DOHH2 (cell line): ENCODE measurements around the gene COLEC12.

ENCODE experiments used
- H3F3A ChIP-seq: fragments of 200-600 bp; sonication (generic), shearing (Covaris generic); 2 replicates; pipeline ENCODE4 v1.6.0; 2016; ENCODE audit warnings: antibody characterized with exemption, mild to moderate bottlenecking; ENCODE audit not compliant: control insufficient read depth, insufficient read depth
- H3K27ac ChIP-seq: fragments of 200-600 bp; sonication (generic); 2 replicates; pipeline ENCODE4 v1.5.1; 2014; ENCODE audit warnings: low read depth, mild to moderate bottlenecking, low read length, moderate library complexity
- H3K27me3 ChIP-seq: fragments of 200-600 bp; sonication (generic); 2 replicates; pipeline ENCODE4 v1.6.1; 2014; ENCODE audit warnings: mild to moderate bottlenecking, low read length, mixed read lengths; ENCODE audit not compliant: control insufficient read depth
- H3K36me3 ChIP-seq: fragments of 200-600 bp; sonication (generic); 2 replicates; pipeline ENCODE4 v1.6.1; 2014; ENCODE audit warnings: mild to moderate bottlenecking, low read length, moderate library complexity, mixed read lengths; ENCODE audit not compliant: control insufficient read depth
- H3K4me1 ChIP-seq: fragments of 200-600 bp; sonication (generic); 2 replicates; pipeline ENCODE4 v1.6.1; 2014; ENCODE audit warnings: mild to moderate bottlenecking, low read length, mixed read lengths; ENCODE audit not compliant: control insufficient read depth
- H3K4me2 ChIP-seq: fragments of 200-600 bp; sonication (generic); 2 replicates; pipeline ENCODE4 v1.6.0; 2014; ENCODE audit warnings: mild to moderate bottlenecking, low read length, moderate library complexity
- H3K4me3 ChIP-seq: fragments of 200-600 bp; sonication (generic); 2 replicates; pipeline ENCODE4 v1.5.1; 2014; ENCODE audit warnings: mild to moderate bottlenecking, low read length, mixed read lengths
- H3K79me2 ChIP-seq: fragments of 200-600 bp; sonication (generic); 2 replicates; pipeline ENCODE4 v1.6.1; 2014; ENCODE audit warnings: mild to moderate bottlenecking, low read length, mixed read lengths; ENCODE audit not compliant: control insufficient read depth
- H3K9me2 ChIP-seq: fragments of 200-600 bp; sonication (generic); replicated peaks from 2 replicates; pipeline ENCODE4 v1.6.1; 2014; ENCODE audit warnings: mild to moderate bottlenecking, low read length, mixed read lengths; ENCODE audit not compliant: control insufficient read depth
- H3K9me3 ChIP-seq: fragments of 200-600 bp; sonication (generic); 2 replicates; pipeline ENCODE4 v1.6.1; 2014; ENCODE audit warnings: antibody characterized with exemption, low read length, mixed read lengths; ENCODE audit not compliant: control insufficient read depth, insufficient read depth
- H4K20me1 ChIP-seq: fragments of 200-600 bp; sonication (generic); 2 replicates; pipeline ENCODE4 v1.6.0; 2014; ENCODE audit warnings: low read depth, mild to moderate bottlenecking, antibody characterized with exemption, low read length, moderate library complexity; ENCODE audit not compliant: control insufficient read depth, insufficient read depth
- EZH2phosphoT487 ChIP-seq: fragments of 200-600 bp; sonication (generic); IDR thresholded peaks from 2 replicates; pipeline ENCODE4 v1.6.1; 2017; ENCODE audit warnings: borderline replicate concordance, mild to moderate bottlenecking, antibody characterized with exemption, low read length, moderate library complexity, mixed read lengths
- TF ChIP-seq, protein P1 (sequence below): fragments of 200-600 bp; sonication (generic); IDR thresholded peaks from one replicate; pipeline ENCODE4 v1.5.1; 2014; ENCODE audit warnings: antibody characterized with exemption, mild to moderate bottlenecking, low read depth, low read length; ENCODE audit not compliant: poor library complexity, severe bottlenecking

The COLEC12 gene

DNA sequence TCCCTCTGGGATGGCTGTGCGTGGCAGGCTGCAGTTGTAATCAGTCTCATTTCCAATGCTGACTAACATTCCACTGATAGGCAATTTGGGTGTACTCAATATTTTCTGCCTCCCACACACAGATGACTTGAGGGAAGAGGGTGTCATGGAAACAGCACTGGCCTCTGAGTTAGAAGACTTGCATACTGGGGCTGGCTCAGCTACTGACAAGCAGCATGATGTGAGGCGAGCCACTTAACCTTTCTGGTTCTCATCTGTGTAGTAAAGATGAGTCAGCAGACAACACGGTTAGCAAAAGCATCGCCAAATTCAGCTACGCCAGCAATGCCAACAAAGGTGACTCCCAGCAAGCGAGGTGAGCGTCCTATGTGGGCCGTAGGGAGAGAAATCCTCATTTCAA, 73.5 kb downstream of the COLEC12 start:
- Histone ChIP-seq H3K36me3 (no peaks in the 10 kb centered on the region), H3K79me2 (no peaks in the 10 kb centered on the region), H3K9me2 (no peaks in the 10 kb centered on the region), H3F3A (no peaks in the 10 kb centered on the region), H4K20me1 (no peaks in the 10 kb centered on the region), H3K9me3 (no peaks in the 10 kb centered on the region), H3K27ac (no peak overlapping the region), H3K27me3 (no peaks in the 10 kb centered on the region), H3K4me1 (no peaks in the 10 kb centered on the region), H3K4me3 (no peak overlapping the region), H3K4me2 (no peak overlapping the region)
- TF ChIP-seq EZH2phosphoT487 = no peak
- TF ChIP-seq, protein P1, sequence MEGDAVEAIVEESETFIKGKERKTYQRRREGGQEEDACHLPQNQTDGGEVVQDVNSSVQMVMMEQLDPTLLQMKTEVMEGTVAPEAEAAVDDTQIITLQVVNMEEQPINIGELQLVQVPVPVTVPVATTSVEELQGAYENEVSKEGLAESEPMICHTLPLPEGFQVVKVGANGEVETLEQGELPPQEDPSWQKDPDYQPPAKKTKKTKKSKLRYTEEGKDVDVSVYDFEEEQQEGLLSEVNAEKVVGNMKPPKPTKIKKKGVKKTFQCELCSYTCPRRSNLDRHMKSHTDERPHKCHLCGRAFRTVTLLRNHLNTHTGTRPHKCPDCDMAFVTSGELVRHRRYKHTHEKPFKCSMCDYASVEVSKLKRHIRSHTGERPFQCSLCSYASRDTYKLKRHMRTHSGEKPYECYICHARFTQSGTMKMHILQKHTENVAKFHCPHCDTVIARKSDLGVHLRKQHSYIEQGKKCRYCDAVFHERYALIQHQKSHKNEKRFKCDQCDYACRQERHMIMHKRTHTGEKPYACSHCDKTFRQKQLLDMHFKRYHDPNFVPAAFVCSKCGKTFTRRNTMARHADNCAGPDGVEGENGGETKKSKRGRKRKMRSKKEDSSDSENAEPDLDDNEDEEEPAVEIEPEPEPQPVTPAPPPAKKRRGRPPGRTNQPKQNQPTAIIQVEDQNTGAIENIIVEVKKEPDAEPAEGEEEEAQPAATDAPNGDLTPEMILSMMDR = no peak

DNA sequence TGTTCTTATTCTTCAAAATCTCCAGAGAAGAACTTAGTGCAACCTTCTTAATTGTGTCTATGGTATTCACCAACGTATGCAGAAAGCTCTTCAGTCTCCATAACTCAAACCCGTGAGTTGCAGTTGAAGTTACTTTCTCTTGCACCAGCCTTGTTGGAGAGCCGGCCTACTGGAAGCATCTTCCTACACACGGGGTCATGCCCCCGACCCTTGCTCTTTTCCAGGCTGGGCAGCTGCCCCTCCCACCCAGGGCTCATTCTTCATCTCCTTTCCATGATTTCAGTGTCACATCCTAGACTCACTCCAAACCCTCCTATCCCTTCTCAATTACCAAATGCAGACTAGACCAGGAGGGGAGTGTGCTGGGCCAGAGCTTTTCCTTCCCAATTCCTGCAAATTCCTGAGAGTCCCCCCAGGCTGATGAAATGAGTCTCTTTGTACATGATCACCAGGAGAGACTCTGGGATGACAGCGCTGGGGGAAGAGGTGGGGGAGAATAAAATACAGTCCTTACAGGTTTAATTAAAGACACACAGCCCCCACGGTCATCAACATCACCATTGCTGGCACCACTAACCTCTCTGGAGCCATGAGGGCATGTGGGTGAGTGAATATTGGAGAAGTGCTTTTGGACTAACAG, 75.3 kb downstream of the COLEC12 start:
- Histone ChIP-seq H3K4me1 (no peaks in the 10 kb centered on the region), H3K27ac (no peak overlapping the region)

DNA sequence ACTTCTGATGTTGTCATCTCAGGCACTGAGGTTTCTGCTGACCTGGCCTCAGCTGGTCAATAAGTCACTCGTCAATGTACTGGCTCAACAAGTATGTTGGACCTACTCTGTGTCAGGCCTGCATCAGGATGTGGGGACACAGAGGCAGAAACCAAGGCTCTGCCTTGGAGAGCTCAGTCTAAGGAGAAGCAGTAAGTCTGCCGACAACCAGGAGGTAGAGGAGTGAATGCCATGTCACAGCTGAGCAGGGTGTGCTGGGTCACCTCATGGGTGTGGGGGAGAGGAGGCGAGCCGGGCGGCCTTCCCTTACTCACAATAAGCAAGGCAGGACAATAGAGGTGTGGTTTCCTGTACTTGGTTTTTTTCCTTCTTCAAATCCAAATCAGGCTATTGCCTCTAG, 75.8 kb downstream of the COLEC12 start:
- Histone ChIP-seq H4K20me1 (no peaks in the 10 kb centered on the region), H3K79me2 (no peaks in the 10 kb centered on the region), H3K27me3 (no peaks in the 10 kb centered on the region), H3K9me3 (no peaks in the 10 kb centered on the region), H3K27ac (no peak overlapping the region), H3K9me2 (no peaks in the 10 kb centered on the region), H3K36me3 (no peaks in the 10 kb centered on the region), H3K4me2 (no peak overlapping the region), H3K4me1 (no peaks in the 10 kb centered on the region), H3K4me3 (no peak overlapping the region), H3F3A (no peaks in the 10 kb centered on the region)
- TF ChIP-seq, protein P1 = no peak
- no peak for TF ChIP-seq EZH2phosphoT487

More for the DNA sequence above, 75.3 kb downstream of the COLEC12 start:
- Histone ChIP-seq H3F3A (no peaks in the 10 kb centered on the region), H3K4me3 (no peak overlapping the region), H3K9me2 (no peaks in the 10 kb centered on the region), H4K20me1 (no peaks in the 10 kb centered on the region), H3K36me3 (no peaks in the 10 kb centered on the region), H3K79me2 (no peaks in the 10 kb centered on the region), H3K9me3 (no peaks in the 10 kb centered on the region), H3K27me3 (no peaks in the 10 kb centered on the region), H3K4me2 (no peak overlapping the region)
- no peak for TF ChIP-seq EZH2phosphoT487
- TF ChIP-seq, protein P1 = no peak
